Spleen (tissue), 11 donors: ENCODE measurements around the gene ABHD12. TPM values are rescaled to one million over a fixed set of nuclear protein-coding genes. Genes with fewer than 3 reads are reported as not detected.

ENCODE experiments used
- DNase-seq: peaks from one replicate; pipeline ENCODE4 v3.0.0-alpha.2; 2020
- H3K27ac ChIP-seq, 8 donors: fragments of 200-600 bp; sonication (generic) in 7 of 8; 1 replicate in 4 of 8; 2 replicates in 4 of 8; pipeline versions ENCODE4 v1.5.0 to v1.8.0; 2016 to 2021; ENCODE audit warnings: inconsistent platforms in 4 of 8, mild to moderate bottlenecking in 4 of 8, moderate library complexity in 1 of 8
- H3K27me3 ChIP-seq, 7 donors: fragments of 200-600 bp; sonication (generic) in 6 of 7; replicated peaks in 1 of 7; 1 replicate in 4 of 7; 2 replicates in 3 of 7; pipeline versions ENCODE4 v1.5.0 to v1.8.0; 2016 to 2021; ENCODE audit warnings: inconsistent platforms in 3 of 7, mild to moderate bottlenecking in 1 of 7
- H3K36me3 ChIP-seq, 6 donors: fragments of 200-600 bp; sonication (generic) in 5 of 6; 1 replicate in 4 of 6; 2 replicates in 2 of 6; pipeline versions ENCODE4 v1.5.0 to v1.8.0; 2016 to 2021; ENCODE audit warnings: inconsistent platforms in 2 of 6
- H3K4me1 ChIP-seq, 6 donors: fragments of 200-600 bp; sonication (generic) in 5 of 6; 1 replicate in 3 of 6; 2 replicates in 3 of 6; pipeline versions ENCODE4 v1.5.0 to v1.8.0; 2016 to 2021; ENCODE audit warnings: inconsistent platforms in 3 of 6
- H3K4me3 ChIP-seq, 8 donors: fragments of 200-600 bp; sonication (generic) in 7 of 8; 1 replicate in 4 of 8; 2 replicates in 4 of 8; pipeline versions ENCODE4 v1.5.0 to v1.8.0; 2016 to 2021; ENCODE audit warnings: inconsistent platforms in 4 of 8, mild to moderate bottlenecking in 4 of 8, moderate library complexity in 2 of 8
- H3K9me3 ChIP-seq, 8 donors: fragments of 200-600 bp; sonication (generic) in 7 of 8; 1 replicate in 4 of 8; 2 replicates in 4 of 8; pipeline versions ENCODE4 v1.5.0 to v1.8.0; 2016 to 2021; ENCODE audit warnings: inconsistent platforms in 4 of 8
- POLR2A ChIP-seq, 3 donors: fragments of 450-650 bp; IDR thresholded peaks; one replicate each; pipeline ENCODE4 v1.5.1; 2017; ENCODE audit warnings: antibody characterized with exemption in 3 of 3, mild to moderate bottlenecking in 1 of 3
- POLR2AphosphoS5 ChIP-seq, 3 donors: sonication (generic); formaldehyde crosslinking; IDR thresholded peaks; one replicate each; pipeline ENCODE4 v1.5.1; 2017; ENCODE audit warnings: antibody characterized with exemption in 3 of 3
- WGBS, 5 donors: extraction: QIAGEN DNeasy Blood & Tissue Kit in 3 of 5; methylation state at CpG; one replicate each; pipeline versions ENCODE4 v1.1.5 to v1.1.7; 2013 to 2018; 5-methylcytosine and 5-hydroxymethylcytosine counted together
- intact Hi-C: fragments of 100-400 bp; cut with DNase I; formaldehyde crosslinking; loops from one replicate; pipeline ENCODE4 v1.15.0; 2023; ENCODE audit warnings: low total_unique reads
- polyA plus RNA-seq, 3 donors: library from polyadenylated mRNA; stranded (reverse); fragments of 200-250 nt; gene quantifications; one replicate each; pipeline ENCODE4 v1.2.1, GENCODE V29; 2013
- total RNA-seq, 7 donors: library from RNA; depleted of rRNA in 3 of 7; stranded (reverse); fragments of >200 nt in 3 of 7; fragmentation: NEBNext Ultra II Directional in 4 of 7; extraction: Animal tissue kit (Norgen Biotek cat#: 25700) in 4 of 7; gene quantifications; one replicate each; pipeline versions ENCODE4 v1.1.0 to v1.2.1, GENCODE V29; 2016 to 2021
- TF ChIP-seq, protein P1 (sequence below), 11 experiments: fragments of 200-600 bp in 7 of 11; fragments of 450-650 bp in 4 of 11; sonication (generic) in 4 of 11; IDR thresholded peaks in 8 of 11; conservative IDR thresholded peaks in 3 of 11; 1 replicate in 7 of 11; 2 replicates in 4 of 11; pipeline versions ENCODE4 v1.4.0 to v1.8.0; 2016 to 2021; ENCODE audit warnings: antibody characterized with exemption in 11 of 11, inconsistent platforms in 4 of 11, mild to moderate bottlenecking in 1 of 11
- donor health status: healthy with polysubstance abuse.
- donor health status: DM: no; HTN: no; CAD: no; lungs with moderate emphysema.
- donor health status: DM: no; HTN: no; CAD: no.
- donor health status: Bipolar disorder and iron deficiency.
- donor health status: healthy.
- donor health status: DM: no; HTN: no; CAD: no.
- donor health status: DM: yes; HTN: yes; CAD: no.

The ABHD12 gene
- total and polyA plus RNA-seq, 10 donors, result 16.1 to 36.9 (median 25.3) TPM

DNA sequence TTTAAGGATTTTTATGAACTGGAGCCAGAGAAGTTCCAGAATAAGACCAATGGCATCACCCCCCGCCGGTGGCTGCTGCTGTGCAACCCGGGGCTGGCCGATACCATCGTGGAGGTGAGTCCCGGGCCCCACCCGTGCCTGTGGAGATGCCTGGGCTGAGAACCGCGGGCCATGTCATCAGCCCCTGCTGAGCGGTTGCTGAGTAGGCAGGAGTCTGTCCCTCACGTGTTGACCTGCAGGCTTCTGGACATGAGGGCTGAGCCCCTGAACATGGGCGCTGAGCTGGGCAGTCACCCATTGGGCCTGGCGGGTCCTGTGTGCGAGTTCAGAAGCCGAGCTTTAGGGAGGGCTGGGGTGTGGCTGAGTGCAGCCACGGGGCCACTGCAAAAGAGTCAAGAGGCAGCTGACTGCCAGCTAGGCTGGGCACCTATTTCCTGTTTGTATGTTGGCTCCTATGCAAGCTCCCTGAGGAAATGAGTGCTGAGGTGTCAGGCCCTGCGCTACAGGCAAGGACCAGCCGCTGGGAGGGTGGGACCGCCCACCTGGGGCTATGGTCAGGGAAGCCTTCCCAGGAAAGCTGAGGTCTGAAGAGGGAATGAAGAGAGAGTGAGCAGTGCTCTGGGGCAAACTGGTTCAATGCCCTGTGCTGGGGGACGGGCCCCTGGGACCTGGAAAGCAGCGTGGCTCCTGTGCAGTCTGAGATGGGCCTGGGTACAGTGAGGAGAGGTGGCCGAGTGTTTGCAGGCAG, 108.4 kb downstream of the ABHD12 start:
- Histone ChIP-seq H3K4me3 (no peak overlapping the region), H3K27ac (peak overlapping the region in 4 of 8 donors; percentile 2 to 55 (median 36)), H3K9me3 (no peaks in the 10 kb centered on the region), H3K4me1 (peaks cover 0 to 31% (median 10%) of the 10 kb centered on the region in 6 donors), H3K36me3 (peaks cover 0 to 100% (median 81%) of the 10 kb centered on the region in 6 donors), H3K27me3 (no peaks in the 10 kb centered on the region)
- peak; percentile 82 for DNase-seq
- intact Hi-C loops, result no loop called here
- TF ChIP-seq, protein P1, sequence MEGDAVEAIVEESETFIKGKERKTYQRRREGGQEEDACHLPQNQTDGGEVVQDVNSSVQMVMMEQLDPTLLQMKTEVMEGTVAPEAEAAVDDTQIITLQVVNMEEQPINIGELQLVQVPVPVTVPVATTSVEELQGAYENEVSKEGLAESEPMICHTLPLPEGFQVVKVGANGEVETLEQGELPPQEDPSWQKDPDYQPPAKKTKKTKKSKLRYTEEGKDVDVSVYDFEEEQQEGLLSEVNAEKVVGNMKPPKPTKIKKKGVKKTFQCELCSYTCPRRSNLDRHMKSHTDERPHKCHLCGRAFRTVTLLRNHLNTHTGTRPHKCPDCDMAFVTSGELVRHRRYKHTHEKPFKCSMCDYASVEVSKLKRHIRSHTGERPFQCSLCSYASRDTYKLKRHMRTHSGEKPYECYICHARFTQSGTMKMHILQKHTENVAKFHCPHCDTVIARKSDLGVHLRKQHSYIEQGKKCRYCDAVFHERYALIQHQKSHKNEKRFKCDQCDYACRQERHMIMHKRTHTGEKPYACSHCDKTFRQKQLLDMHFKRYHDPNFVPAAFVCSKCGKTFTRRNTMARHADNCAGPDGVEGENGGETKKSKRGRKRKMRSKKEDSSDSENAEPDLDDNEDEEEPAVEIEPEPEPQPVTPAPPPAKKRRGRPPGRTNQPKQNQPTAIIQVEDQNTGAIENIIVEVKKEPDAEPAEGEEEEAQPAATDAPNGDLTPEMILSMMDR (IDR thresholded peaks at IDR 0.05 in 8 of 11, conservative IDR thresholded peaks at IDR 0.05 in 3 of 11), result no peak
- TF ChIP-seq POLR2A (IDR thresholded peaks at IDR 0.05), result no peak
- WGBS, 5 donors, result 68 to 89% (median 82%) methylated on average over 10 to 22 of the region's 22 CpGs

DNA sequence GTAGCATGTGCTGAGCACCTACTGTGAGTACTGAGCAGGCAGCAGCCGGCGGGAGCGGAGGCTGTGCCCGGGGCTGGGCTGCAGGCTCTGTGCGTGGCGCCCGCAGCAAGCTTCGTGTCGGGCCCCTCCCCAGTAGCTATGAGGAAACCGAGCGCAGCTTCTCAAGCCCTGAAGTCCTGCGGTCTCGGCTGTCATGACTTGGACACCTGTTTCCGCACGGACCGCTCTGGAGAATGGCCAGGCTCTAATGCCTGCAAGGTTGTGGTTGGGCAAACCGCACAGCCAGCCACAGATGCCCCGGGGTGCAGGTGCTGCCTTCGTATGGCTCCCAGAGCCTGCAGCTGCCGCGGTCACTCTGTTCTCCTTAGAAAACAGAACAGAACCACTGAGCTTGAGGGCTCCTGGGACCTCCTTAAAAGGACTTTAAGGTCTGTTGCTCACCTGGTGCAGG, 109.1 kb downstream of the ABHD12 start:
- peak; percentile 86 for DNase-seq
- Histone ChIP-seq H3K4me1 (peaks cover 0 to 31% (median 10%) of the 10 kb centered on the region in 6 donors), H3K4me3 (no peak overlapping the region), H3K9me3 (no peaks in the 10 kb centered on the region), H3K27me3 (no peaks in the 10 kb centered on the region), H3K36me3 (peaks cover 0 to 100% (median 82%) of the 10 kb centered on the region in 6 donors), H3K27ac (peak overlapping the region in 4 of 8 donors; percentile 2 to 58 (median 24))
- intact Hi-C loops, result no loop called here
- WGBS, 5 donors, result 65 to 81% (median 70%) methylated on average over 11 to 21 of the region's 21 CpGs
- TF ChIP-seq POLR2A (IDR thresholded peaks at IDR 0.05) (no peak), POLR2AphosphoS5 (IDR thresholded peaks at IDR 0.05) (peak; percentile 79 to 96 (median 85))

DNA sequence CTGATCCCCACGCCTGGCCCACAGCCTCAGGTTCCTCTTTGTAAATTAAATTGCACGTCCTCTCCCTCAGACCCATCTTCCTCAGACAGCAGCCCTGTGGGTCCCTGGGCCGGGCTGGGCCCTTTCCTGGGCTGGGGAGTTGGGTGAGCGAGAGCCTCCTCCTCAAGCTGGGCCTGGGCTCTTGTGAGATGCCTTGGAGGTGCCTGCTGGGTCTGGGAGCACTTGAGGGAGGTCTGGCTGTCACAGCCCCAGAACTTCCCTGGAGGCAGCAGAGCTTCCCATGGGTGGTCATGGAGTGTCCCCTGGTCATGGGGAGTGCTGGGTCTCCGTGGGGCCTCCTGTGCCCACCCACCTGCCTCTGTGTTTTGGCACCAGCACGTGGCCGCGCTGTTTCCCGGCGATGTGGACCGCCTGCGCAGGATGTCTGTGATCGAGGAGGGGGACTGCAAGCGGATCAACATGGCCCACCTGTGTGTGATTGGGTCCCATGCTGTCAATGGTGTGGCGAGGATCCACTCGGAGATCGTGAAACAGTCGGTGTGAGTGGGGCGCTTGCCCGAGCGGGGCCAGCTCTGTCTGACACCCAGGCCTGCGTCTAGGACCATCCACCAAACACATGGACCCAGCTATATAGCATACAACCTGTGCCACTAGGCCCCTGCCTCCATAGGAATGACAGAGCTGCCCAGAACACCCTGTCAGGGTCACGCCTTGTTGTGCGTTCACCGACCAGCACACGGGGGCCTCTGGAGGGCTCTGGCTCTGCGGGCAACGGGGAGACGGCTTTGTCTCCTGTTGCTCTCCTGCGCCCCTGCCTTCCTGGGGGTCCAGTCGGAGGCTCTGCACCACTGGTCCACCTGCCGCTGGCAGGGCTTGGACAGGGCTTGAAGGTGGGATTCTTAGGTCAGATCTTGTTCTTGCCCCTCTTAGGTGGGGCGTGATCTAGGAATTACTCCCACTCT, 109.8 kb downstream of the ABHD12 start:
- Histone ChIP-seq H3K27ac (peak overlapping the region in 3 of 8 donors; percentile 14 to 58 (median 17)), H3K9me3 (no peaks in the 10 kb centered on the region), H3K4me3 (no peak overlapping the region), H3K4me1 (peaks cover 0 to 31% (median 10%) of the 10 kb centered on the region in 6 donors), H3K27me3 (no peaks in the 10 kb centered on the region), H3K36me3 (peaks cover 0 to 100% (median 77%) of the 10 kb centered on the region in 6 donors)
- intact Hi-C loops, result no loop called here
- peak; percentile 79 for DNase-seq
- TF ChIP-seq POLR2AphosphoS5 (IDR thresholded peaks at IDR 0.05) (no peak), POLR2A (IDR thresholded peaks at IDR 0.05) (no peak)
- TF ChIP-seq, protein P1 (IDR thresholded peaks at IDR 0.05 in 8 of 11, conservative IDR thresholded peaks at IDR 0.05 in 3 of 11), result no peak
- 90 to 98% (median 95%) methylated on average over 19 to 33 of the region's 33 CpGs for WGBS, 5 donors

DNA sequence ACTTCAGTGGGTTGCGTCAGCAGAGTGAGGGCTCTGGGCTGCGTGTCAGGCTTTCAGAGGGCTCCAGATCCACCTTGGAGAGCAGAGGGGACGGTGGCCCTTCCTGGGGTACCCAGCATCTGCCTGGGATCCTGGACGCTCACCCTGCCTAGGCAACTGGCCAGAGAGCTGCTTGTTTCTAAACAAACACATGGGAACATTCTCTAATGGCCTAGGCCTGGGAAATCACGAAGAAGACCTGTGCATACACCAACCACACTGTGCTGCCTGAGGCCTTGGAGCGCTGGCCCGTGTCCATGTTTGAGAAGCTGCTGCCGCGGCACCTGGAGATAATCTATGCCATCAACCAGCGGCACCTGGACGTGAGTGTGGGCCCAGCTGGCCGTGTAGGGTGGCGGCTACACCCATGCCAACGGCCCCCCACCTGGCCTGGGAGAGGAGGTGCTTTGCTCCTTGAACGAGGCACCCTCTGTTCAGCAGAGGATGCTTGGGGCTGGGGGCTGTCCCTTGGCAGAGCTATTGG, 110.5 kb downstream of the ABHD12 start:
- H3K4me1 ChIP-seq, result peaks cover 0 to 31% (median 10%) of the 10 kb centered on the region in 6 donors
- H3K9me3 ChIP-seq, result no peaks in the 10 kb centered on the region
- WGBS, 5 donors, result 72 to 87% (median 85%) methylated on average over 4 to 15 of the region's 15 CpGs
- DNase-seq, result peak; percentile 72
- peak in 2 of 3 donors; percentile 74 to 75 for TF ChIP-seq POLR2AphosphoS5 (IDR thresholded peaks at IDR 0.05)
- TF ChIP-seq, protein P1 (IDR thresholded peaks at IDR 0.05 in 8 of 11, conservative IDR thresholded peaks at IDR 0.05 in 3 of 11), result no peak
- no peak for TF ChIP-seq POLR2A (IDR thresholded peaks at IDR 0.05)
- intact Hi-C loops, result no loop called here
- no peaks in the 10 kb centered on the region for H3K27me3 ChIP-seq
- no peak overlapping the region for H3K27ac ChIP-seq
- no peak overlapping the region for H3K4me3 ChIP-seq
- peaks cover 0 to 100% (median 75%) of the 10 kb centered on the region in 6 donors for H3K36me3 ChIP-seq
